Lower leg skin (tissue), 4 donors: ENCODE data around the gene CDC20. TPM values are rescaled to one million over a fixed set of nuclear protein-coding genes. Genes with fewer than 3 reads are reported as not detected.

Experiments used
- DNase-seq, 2 donors: peaks; one replicate each; pipeline ENCODE4 v3.0.0-alpha.2; 2019; ENCODE audit warnings: low spot score in 2 of 2
- H3K4me3 ChIP-seq: fragments of 200-600 bp; sonication (generic); 2 replicates; pipeline ENCODE4 v1.5.1; 2017; ENCODE audit warnings: mild to moderate bottlenecking, low read depth; ENCODE audit not compliant: poor library complexity, severe bottlenecking
- POLR2A ChIP-seq, 2 donors: fragments of 450-650 bp; IDR thresholded peaks; one replicate each; pipeline ENCODE4 v1.6.1; 2016 to 2017; ENCODE audit warnings: antibody characterized with exemption in 2 of 2, mild to moderate bottlenecking in 1 of 2, moderate library complexity in 1 of 2
- WGBS, 2 donors: methylation state at CpG; one replicate each; pipeline ENCODE4 v1.1.5; 2018; 5-methylcytosine and 5-hydroxymethylcytosine counted together
- intact Hi-C: fragments of 100-400 bp; cut with DNase I; formaldehyde crosslinking; loops from one replicate; pipeline ENCODE4 v1.15.0; 2023; ENCODE audit warnings: low total_unique reads
- total RNA-seq, 4 donors: library from RNA; depleted of rRNA; stranded (reverse); fragments of >200 nt; gene quantifications; one replicate each; pipeline ENCODE4 v1.1.0, GENCODE V29; 2016
- TF ChIP-seq, protein P1 (sequence below), 3 donors: fragments of 450-650 bp; IDR thresholded peaks; one replicate each; pipeline ENCODE4 v1.5.1; 2016; ENCODE audit warnings: antibody characterized with exemption in 3 of 3, mild to moderate bottlenecking in 3 of 3, moderate library complexity in 2 of 3

CDC20 gene
- 10 to 100 TPM in 1 of 4 donors, 1 to 10 TPM in 3; 2.7 to 12.1 (median 6.5) TPM for total RNA-seq

DNA sequence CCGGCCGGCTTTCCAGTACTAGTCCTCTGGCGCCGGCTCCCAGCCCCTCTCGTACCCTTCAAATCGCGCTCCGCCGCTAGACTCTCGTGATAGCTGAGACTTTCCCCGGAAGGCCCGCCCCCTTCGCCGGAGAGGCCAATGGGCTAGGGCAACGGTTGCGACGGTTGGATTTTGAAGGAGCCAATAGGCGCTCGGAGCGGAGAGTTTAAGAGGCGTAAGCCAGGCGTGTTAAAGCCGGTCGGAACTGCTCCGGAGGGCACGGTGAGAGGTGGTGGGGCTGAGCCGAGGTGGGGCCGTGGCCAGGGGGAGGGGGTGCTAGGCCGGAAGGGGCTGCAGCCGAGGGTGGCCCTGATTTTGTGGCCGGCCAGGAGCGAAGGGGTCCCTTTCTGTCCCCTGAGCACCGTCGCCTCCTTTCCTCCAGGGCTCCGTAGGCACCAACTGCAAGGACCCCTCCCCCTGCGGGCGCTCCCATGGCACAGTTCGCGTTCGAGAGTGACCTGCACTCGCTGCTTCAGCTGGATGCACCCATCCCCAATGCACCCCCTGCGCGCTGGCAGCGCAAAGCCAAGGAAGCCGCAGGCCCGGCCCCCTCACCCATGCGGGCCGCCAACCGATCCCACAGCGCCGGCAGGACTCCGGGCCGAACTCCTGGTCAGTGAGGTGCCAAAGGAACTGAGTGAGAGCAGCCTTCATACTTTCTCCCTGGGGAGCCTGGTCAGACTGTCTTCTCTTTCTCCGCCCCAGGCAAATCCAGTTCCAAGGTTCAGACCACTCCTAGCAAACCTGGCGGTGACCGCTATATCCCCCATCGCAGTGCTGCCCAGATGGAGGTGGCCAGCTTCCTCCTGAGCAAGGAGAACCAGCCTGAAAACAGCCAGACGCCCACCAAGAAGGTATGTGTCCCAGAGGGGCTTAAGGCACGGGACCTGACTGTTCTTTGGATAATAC lies at the start of gene CDC20:
CDC20 (plus strand) TSS at position 236 of the 948 bp plus-strand sequence; CDS start at position 471, 235 bp downstream.
- peak; percentile 99 to 100 for DNase-seq
- 4% methylated on average over 52 to 56 of the region's 59 CpGs for WGBS, 2 donors
- peak within 1 kb of the TSS; percentile 41 for H3K4me3 ChIP-seq
- intact Hi-C loops, result no loop called here
- TF ChIP-seq, protein P1, sequence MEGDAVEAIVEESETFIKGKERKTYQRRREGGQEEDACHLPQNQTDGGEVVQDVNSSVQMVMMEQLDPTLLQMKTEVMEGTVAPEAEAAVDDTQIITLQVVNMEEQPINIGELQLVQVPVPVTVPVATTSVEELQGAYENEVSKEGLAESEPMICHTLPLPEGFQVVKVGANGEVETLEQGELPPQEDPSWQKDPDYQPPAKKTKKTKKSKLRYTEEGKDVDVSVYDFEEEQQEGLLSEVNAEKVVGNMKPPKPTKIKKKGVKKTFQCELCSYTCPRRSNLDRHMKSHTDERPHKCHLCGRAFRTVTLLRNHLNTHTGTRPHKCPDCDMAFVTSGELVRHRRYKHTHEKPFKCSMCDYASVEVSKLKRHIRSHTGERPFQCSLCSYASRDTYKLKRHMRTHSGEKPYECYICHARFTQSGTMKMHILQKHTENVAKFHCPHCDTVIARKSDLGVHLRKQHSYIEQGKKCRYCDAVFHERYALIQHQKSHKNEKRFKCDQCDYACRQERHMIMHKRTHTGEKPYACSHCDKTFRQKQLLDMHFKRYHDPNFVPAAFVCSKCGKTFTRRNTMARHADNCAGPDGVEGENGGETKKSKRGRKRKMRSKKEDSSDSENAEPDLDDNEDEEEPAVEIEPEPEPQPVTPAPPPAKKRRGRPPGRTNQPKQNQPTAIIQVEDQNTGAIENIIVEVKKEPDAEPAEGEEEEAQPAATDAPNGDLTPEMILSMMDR (IDR thresholded peaks at IDR 0.05), result no peak

DNA sequence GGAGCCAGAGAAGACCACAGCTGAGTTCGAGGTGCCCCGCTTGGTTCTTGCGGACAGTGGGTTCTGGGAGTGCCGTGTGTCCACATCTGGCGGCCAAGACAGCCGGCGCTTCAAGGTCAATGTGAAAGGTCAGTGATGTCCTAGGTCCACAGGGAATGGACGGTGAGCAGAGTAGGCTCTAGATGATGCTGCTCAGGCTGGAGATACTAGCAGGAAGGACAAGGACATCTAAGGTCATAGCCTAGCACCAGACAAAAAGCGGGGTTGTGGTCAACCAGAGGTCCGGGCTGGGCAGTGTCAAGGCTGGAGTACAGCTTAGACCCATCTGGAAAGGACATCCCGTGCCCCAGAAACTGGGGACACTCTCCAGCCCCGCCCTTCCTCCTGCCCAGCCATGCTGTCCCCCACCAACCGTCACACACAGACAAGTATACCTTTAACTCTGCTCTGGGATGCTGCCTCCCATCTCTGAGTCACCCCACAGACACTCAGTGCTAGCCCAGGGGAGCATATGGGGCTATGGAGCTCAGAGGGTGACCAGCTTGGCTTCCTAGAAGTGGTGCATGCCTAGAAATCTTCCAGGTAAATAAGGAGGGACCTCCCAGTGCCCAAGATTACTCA lies 49.3 kb upstream of the CDC20 start:
- 91 to 92% methylated on average over 13 of the region's 13 CpGs for WGBS, 2 donors
- H3K4me3 ChIP-seq, result no peak overlapping the region
- DNase-seq, result no peak
- no peak for TF ChIP-seq POLR2A (IDR thresholded peaks at IDR 0.05)
- TF ChIP-seq, protein P1 (IDR thresholded peaks at IDR 0.05), result no peak
- intact Hi-C loops, result no loop called here

DNA sequence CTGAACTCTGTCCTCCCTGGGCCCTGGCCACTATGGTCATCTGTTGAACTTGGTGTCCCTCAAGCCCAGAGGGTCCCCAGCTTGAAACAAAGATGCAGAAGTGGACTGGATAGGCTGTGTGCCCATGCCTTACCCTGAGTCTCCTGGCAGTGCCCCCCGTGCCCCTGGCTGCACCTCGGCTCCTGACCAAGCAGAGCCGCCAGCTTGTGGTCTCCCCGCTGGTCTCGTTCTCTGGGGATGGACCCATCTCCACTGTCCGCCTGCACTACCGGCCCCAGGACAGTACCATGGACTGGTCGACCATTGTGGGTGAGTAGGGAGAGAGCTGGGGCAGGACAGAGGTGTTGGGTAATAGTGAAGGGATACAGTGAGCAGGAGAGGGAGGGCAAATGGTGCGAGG lies 47.3 kb upstream of the CDC20 start:
- TF ChIP-seq, protein P1 (IDR thresholded peaks at IDR 0.05), result no peak
- TF ChIP-seq POLR2A (IDR thresholded peaks at IDR 0.05), result no peak
- intact Hi-C loops, result no loop called here
- H3K4me3 ChIP-seq, result no peak overlapping the region
- 92 to 95% methylated on average over 9 of the region's 9 CpGs for WGBS, 2 donors
- no peak for DNase-seq

DNA sequence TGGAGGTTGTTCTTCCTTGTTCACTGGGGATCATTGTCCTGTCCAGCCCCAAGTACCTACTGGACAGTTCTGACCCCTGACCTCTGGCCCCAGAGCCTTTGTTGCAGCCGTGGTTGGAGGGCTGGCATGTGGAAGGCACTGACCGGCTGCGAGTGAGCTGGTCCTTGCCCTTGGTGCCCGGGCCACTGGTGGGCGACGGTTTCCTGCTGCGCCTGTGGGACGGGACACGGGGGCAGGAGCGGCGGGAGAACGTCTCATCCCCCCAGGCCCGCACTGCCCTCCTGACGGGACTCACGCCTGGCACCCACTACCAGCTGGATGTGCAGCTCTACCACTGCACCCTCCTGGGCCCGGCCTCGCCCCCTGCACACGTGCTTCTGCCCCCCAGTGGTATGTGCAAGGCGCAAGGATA lies 46.6 kb upstream of the CDC20 start:
- WGBS, 2 donors, result 84 to 90% methylated on average over 7 to 19 of the region's 19 CpGs
- no peak for DNase-seq
- intact Hi-C loops, result no loop called here
- TF ChIP-seq, protein P1 (IDR thresholded peaks at IDR 0.05), result no peak
- TF ChIP-seq POLR2A (IDR thresholded peaks at IDR 0.05), result no peak
- H3K4me3 ChIP-seq, result no peak overlapping the region

DNA sequence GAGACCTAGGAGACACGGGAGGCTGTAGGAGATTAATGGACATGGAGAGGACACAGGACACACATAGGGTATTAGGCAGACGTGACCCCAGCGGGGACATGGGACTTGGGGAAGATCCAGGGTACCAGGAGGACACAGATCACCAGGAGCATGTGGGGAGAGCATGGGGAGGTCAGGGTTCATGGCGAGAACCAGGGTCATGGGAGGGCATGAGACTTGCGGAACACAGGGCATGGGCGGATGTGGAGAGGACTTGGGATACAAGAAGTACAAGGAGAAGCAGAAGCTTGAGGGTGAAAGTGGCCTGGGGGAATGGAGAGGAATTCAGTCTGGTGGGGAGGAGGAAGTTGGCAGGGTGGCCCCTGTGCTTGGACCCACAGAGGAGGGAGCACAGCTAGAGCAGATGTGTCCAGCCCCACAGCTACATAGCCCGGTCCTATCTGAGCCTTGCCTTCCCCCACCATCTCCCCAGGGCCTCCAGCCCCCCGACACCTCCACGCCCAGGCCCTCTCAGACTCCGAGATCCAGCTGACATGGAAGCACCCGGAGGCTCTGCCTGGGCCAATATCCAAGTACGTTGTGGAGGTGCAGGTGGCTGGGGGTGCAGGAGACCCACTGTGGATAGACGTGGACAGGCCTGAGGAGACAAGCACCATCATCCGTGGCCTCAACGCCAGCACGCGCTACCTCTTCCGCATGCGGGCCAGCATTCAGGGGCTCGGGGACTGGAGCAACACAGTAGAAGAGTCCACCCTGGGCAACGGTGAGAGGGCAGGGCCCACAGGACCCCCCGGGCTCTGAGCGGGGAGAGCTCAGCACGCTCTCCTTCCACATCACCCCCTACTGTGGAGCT lies 45.9 kb upstream of the CDC20 start:
- TF ChIP-seq, protein P1 (IDR thresholded peaks at IDR 0.05), result no peak
- no peak for TF ChIP-seq POLR2A (IDR thresholded peaks at IDR 0.05)
- WGBS, 2 donors, result 90 to 92% methylated on average over 24 of the region's 24 CpGs
- no peak for DNase-seq
- H3K4me3 ChIP-seq, result no peak overlapping the region
- intact Hi-C loops, result no loop called here
